IPS-15b (cell line): ENCODE measurements around the gene COPS2.
"Not testable (repeated sequence)": the region's sequence is repeated elsewhere in the genome, so short reads cannot be mapped to it uniquely, and the experiment has no call there.

Source experiments
- H3K27me3 ChIP-seq: one replicate; pipeline ENCODE4 v1.6.1; 2013; ENCODE audit warnings: low read length; ENCODE audit not compliant: control insufficient read depth, insufficient read depth
- H3K36me3 ChIP-seq: one replicate; pipeline ENCODE4 v1.6.1; 2013; ENCODE audit warnings: low read length; ENCODE audit not compliant: control insufficient read depth, insufficient read depth
- H3K4me1 ChIP-seq: one replicate; pipeline ENCODE4 v1.6.1; 2013; ENCODE audit warnings: mild to moderate bottlenecking, low read length; ENCODE audit not compliant: control insufficient read depth, insufficient read depth
- H3K4me3 ChIP-seq: one replicate; pipeline ENCODE4 v1.5.1; 2013; ENCODE audit warnings: low read depth, low read length
- H3K9ac ChIP-seq: one replicate; pipeline ENCODE4 v1.6.1; 2013; ENCODE audit warnings: low read depth, mild to moderate bottlenecking, low read length
- H3K9me3 ChIP-seq: one replicate; pipeline ENCODE4 v1.6.1; 2013; ENCODE audit warnings: mild to moderate bottlenecking, low read length; ENCODE audit not compliant: control insufficient read depth, insufficient read depth

Gene COPS2

GRCh38 chr15:49093252-49094105 lies 61.9 kb downstream of the COPS2 start:
- Histone ChIP-seq H3K4me3 (no peak overlapping the region), H3K27me3 (no peaks in the 10 kb centered on the region), H3K36me3 (no peaks in the 10 kb centered on the region), H3K9me3 (no peaks in the 10 kb centered on the region), H3K9ac (no peak overlapping the region), H3K4me1 (no peaks in the 10 kb centered on the region)

GRCh38 chr15:49088996-49089395 lies 66.4 kb downstream of the COPS2 start:
- Histone ChIP-seq H3K4me3 (no peak overlapping the region), H3K36me3 (no peaks in the 10 kb centered on the region), H3K27me3 (no peaks in the 10 kb centered on the region), H3K9me3 (no peaks in the 10 kb centered on the region), H3K4me1 (no peaks in the 10 kb centered on the region), H3K9ac (no peak overlapping the region)

GRCh38 chr15:49085696-49086459 lies 69.5 kb downstream of the COPS2 start:
- no peaks in the 10 kb centered on the region for H3K4me1 ChIP-seq
- H3K27me3 ChIP-seq: no peaks in the 10 kb centered on the region
- H3K4me3 ChIP-seq: no peak overlapping the region
- no peaks in the 10 kb centered on the region for H3K36me3 ChIP-seq
- no peak overlapping the region for H3K9ac ChIP-seq
- H3K9me3 ChIP-seq: no peaks in the 10 kb centered on the region

- Histone ChIP-seq H3K9me3 (no peaks in the 10 kb centered on the region), H3K27me3 (no peaks in the 10 kb centered on the region), H3K9ac (no peak overlapping the region), H3K36me3 (no peaks in the 10 kb centered on the region), H3K4me1 (no peaks in the 10 kb centered on the region), H3K4me3 (no peak overlapping the region)
Observed at GRCh38 chr15:49084285-49084570, 71.2 kb downstream of the COPS2 start.

- Histone ChIP-seq H3K4me3 (no peak overlapping the region), H3K9me3 (no peaks in the 10 kb centered on the region), H3K27me3 (no peaks in the 10 kb centered on the region), H3K9ac (no peak overlapping the region), H3K36me3 (no peaks in the 10 kb centered on the region), H3K4me1 (no peaks in the 10 kb centered on the region)
Observed at GRCh38 chr15:49083401-49084284, 71.8 kb downstream of the COPS2 start.

- Histone ChIP-seq H3K9me3 (no peaks in the 10 kb centered on the region), H3K9ac (no peak overlapping the region), H3K4me3 (no peak overlapping the region), H3K4me1 (no peaks in the 10 kb centered on the region), H3K27me3 (no peaks in the 10 kb centered on the region), H3K36me3 (no peaks in the 10 kb centered on the region)
Observed at GRCh38 chr15:49082960-49083359, 72.4 kb downstream of the COPS2 start.

- Histone ChIP-seq H3K4me3 (no peak overlapping the region), H3K4me1 (no peaks in the 10 kb centered on the region), H3K27me3 (no peaks in the 10 kb centered on the region), H3K9ac (no peak overlapping the region), H3K9me3 (no peaks in the 10 kb centered on the region), H3K36me3 (no peaks in the 10 kb centered on the region)
Observed at GRCh38 chr15:49079340-49080039, 75.9 kb downstream of the COPS2 start.

- Histone ChIP-seq H3K27me3 (no peaks in the 10 kb centered on the region), H3K36me3 (no peaks in the 10 kb centered on the region), H3K9ac (no peak overlapping the region), H3K4me3 (no peak overlapping the region), H3K9me3 (no peaks in the 10 kb centered on the region), H3K4me1 (no peaks in the 10 kb centered on the region)
Observed at GRCh38 chr15:49075881-49076280, 79.5 kb downstream of the COPS2 start.

GRCh38 chr15:49074589-49075287 lies 80.7 kb downstream of the COPS2 start:
- H3K4me1 ChIP-seq, H3K4me3 ChIP-seq, H3K9ac ChIP-seq, H3K9me3 ChIP-seq, H3K36me3 ChIP-seq, H3K27me3 ChIP-seq: not testable (repeated sequence)
